Activated CD8-positive, alpha-beta memory T cell treated with anti-CD3 and anti-CD28 coated beads, Interleukin-2, amount 50 U/mL, for 48 hours (primary cell): Measurements from ENCODE around the gene IFI30.
"Not testable (repeated sequence)": the region's sequence is repeated elsewhere in the genome, so short reads cannot be mapped to it uniquely, and the experiment has no call there.

ENCODE experiments used
- DNase-seq: peaks from one replicate; pipeline ENCODE4 v3.0.0-alpha.2; 2020

Gene IFI30

DNA sequence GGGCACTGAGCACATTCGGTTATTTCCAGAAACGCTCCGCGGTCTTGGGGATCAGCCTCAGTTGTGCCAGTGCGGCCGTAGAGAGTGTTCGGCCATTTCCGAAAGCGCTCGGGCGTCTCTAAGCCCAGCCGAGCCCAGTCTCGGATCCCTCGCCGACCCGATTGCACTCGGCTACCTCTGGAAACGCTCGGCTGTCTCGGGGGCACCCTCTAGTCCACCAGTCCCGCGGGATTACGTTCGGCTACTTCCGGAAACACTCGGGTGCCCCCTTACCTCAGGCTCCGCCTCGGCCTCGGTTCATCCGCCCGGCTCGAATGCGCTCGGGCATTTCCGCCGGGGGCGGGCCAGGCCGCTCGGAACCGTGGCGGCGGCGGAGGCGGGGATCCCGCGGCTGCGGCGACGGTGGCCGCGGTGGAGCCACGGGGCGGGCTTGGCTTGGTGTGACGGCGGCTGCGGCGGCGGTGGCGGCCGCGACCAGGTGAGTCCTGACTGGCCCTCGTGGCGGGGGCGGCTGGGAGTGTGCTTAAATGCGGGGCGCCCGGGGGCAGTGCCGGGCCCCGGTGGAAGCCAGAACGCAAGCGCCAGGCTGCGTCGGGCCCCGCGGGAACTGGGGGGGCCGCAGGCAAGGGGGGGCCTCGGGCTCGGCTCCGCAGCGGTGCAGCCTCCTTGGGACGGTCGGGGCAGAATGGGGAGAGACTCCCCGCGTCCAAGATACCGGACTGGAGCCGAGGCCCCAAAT, 20.6 kb upstream of the IFI30 start, which contains the start of gene PIK3R2:
Gene PIK3R2, plus strand, starts transcription at position 347 of the 739 bp plus-strand sequence. CDS start 2,717 bp downstream, outside the sequence.
- peak; percentile 99 for DNase-seq

DNA sequence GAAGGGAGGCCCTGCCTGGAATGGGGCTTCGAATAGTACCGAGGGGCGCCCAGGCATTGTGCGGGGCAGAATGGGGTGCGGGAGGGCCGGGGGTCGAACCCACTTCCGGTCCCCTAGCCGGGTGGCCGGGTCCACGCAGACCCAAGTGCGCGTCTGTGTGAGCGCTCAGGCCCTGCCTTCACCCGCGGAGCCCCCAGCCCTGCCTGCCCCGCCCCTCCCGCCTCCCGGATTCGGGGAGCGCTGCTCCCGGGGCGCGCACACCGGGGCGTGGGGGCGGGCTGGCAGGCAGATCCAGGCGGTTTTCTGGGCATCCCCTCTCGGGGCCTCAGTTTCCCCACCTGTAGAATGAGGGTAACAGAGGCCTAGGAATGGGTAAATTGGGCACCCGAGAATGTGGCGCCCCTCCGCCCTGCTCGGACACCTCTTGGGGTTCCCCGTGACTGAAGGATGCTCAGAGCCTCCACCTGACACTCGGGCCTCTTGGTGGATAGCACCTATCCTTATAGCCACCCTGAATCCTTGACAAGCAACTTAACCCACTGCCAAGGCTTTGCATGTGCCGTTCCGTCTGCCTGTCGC, 20.0 kb upstream of the IFI30 start:
- DNase-seq = no peak

DNA sequence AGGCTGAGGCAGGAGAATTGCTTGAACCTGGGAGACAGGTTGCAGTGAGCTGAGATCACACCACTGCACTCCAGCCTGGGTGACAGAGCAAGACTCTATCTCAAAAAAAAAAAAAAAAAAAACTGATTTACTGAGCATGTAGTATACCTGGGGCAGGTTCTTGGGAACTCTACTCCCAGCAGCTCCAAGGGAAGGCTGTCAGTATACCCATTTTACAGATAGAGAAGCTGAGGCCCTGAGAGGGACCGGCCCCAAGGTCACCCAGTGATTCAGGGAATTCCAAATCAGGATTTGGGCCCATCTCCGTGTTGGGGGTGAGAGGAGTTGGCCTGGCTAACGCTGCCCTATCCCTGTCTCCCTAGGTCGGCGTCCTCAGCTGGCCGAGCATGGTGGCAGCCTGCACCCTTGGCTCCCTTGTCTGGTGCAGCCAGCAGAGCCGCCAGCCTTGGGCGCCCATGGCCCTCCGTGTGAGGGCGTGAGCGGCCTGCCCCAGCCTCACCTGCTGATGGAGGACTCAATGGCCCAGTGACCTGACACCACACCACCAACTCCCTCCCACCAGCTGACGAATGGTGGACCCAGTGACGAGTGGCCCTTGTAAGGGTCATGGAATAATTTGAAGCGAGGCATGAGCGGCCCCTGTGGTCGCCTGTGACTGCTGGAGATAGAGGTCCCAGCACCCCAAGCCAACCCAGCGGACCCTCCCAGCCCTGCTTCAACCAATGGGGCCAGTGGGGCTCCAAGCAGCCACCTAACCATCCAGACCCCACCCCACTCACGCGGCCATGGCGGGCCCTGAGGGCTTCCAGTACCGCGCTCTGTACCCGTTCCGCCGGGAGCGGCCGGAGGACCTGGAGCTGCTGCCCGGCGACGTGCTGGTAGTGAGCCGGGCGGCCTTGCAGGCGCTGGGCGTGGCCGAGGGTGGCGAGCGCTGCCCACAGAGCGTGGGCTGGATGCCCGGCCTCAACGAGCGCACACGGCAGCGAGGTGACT, 18.2 kb upstream of the IFI30 start:
- no peak for DNase-seq

DNA sequence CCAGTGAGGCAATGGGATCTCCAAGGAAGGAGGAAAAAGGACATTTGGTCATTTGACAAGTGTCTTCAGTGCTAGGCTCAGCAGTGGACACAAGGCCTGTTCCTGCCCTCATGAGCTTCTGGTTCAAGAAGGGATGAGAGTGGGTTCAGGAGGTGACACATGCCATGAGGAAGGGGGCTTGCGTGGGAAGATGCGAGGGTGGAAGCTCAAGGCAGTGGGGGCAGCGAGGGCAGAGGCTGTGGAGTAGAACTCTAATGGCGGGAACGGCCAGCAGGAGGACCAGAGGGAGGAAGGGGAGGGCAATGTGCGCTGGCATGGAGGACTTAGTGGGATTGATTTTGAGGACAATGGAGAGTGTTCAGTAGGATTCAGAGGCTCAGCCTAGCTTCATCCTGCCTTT, 17.3 kb upstream of the IFI30 start:
- DNase-seq = no peak

DNA sequence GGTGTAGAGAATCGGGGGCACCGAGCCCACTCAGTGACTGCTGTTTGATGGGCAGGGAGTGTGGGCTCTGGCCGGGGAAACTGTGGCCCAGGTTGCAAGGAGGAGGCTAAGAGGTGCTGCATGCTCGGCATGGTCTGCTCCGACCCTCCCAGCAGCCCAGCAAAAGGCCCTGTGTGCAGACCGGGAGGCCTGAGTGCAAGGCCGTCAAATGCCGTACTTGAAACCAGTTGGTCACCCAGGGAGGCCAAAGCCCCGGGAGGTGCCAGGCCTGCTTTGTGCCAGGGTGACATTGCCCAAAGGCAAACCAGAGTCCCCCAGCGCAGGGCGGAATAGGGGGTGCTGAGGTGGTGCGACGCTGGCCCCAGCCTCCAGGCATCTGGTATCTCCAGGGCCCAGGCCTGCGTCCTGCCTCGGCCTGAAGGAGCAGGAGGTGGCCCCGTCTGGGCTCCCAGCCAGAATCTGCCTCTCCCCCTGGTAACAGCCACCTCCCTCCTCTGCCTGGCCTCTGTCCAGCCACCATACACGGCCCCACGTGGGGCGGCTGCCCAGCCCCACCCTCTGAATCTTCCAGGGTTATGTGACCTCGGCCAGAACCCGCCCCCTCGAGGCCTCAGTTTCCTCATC, 16.7 kb upstream of the IFI30 start:
- no peak for DNase-seq

DNA sequence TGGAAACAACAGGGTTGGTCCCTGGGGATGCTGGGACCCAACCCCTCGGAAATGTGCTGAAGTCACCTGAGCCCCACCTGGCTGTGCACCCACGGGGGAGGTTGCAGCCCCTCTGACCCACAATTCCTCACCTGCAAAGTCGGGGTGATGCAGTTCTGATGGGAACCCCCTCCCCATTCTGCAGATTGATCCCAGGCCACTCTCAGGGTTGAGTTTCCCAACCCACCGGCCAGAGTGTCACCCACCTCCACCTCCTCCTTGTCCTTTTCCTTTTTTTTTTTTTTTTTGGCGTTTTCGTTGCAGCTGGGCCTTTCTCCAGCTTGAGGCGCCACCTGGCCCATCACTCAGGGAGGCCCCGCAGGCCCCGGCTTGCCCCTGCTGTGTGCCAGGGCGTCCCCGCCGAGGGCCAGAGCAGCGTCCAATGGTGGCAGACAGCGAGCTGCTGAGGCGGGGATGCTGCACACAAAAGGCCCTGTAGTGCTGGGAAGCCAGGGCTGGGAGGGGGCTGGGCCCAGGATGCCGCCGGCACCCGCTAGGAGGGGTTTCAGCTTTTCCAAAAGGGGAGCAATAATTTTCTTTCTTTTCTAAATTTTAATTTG, 16.0 kb upstream of the IFI30 start:
- no peak for DNase-seq

DNA sequence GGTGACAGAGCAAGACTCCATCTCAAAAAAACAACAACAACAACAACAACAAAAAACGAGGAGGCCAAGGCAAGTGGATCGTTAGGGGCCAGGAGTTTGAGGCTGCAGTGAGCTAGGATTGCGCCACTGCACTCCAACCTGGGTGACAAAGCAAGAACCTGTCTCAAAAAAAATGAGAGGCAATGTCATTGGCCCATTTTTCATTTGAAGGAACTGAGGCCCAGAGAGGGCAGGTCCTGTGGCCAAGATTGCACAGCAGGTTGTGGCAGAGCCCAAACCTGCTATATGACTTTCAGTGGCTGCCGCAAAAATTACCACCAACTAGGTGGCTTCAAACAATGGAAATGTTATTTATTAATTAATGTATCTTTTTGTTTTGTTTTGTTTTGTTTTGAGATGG, 15.1 kb upstream of the IFI30 start:
- no peak for DNase-seq

DNA sequence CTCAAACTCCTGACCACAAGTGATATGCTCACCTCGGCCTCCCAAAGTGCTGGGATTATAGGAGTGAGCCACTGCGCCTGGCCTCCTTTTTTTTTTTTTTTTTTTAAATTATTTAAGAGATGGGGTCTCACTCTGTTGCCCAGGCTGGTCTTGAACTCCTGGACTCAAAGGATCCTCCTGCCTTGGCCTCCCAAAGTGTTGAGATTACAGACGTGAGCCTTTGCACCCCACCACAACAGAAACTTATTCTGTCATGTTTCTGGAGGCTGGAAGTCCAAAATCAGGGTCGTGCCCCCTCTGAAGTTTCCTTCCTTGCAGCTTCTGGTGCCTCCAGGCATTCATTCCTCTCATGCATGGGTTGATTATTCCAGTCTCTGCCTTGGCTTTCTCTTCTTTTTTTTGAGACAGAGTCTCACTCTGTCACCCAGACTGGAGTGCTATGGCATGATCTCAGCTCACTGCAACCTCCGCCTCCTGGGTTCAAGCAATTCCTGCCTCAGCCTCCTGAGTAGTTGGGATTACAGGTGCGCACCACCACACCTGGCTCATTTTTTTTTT, 14.5 kb upstream of the IFI30 start:
- DNase-seq = not testable (repeated sequence)

DNA sequence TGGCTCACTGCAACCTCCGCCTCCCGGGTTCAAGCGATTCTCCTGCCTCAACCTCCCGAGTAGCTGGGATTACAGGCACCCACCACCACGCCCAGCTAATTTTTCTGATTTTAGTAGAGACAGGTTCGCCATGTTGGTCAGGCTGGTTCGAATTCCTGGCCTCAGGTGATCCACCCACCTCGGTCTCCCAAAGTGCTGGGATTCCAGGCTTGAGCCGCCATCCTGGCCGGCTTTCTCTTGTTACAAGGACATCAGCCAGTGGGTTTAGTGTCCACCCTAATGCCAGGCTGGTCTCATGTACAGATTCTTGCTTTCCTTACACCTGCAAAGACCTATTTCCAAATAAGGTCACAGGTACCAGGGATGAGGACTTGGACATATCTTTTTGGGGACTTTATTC, 13.8 kb upstream of the IFI30 start:
- DNase-seq = no peak

DNA sequence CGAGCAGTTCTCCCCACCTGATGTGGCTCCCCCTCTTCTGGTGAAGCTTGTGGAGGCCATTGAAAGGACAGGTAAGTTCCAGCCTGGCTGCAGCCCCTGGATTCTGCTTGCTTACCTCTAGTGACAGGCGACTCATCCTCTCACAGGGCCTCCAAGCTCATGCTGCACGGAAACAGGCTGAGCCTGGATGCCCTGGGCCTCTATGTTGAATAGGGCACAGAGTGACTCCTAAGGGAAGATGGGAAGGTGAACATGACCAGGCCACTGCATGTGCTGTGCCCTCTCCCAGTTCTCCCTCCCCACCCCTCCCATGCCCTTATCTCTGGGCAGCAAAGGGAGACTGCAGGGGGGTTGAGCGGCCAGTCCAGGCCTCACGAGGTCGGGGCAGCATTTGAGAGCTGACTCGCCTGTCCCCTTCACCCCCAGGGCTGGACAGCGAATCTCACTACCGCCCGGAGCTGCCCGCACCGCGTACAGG, 13.1 kb upstream of the IFI30 start:
- peak; percentile 63 for DNase-seq

DNA sequence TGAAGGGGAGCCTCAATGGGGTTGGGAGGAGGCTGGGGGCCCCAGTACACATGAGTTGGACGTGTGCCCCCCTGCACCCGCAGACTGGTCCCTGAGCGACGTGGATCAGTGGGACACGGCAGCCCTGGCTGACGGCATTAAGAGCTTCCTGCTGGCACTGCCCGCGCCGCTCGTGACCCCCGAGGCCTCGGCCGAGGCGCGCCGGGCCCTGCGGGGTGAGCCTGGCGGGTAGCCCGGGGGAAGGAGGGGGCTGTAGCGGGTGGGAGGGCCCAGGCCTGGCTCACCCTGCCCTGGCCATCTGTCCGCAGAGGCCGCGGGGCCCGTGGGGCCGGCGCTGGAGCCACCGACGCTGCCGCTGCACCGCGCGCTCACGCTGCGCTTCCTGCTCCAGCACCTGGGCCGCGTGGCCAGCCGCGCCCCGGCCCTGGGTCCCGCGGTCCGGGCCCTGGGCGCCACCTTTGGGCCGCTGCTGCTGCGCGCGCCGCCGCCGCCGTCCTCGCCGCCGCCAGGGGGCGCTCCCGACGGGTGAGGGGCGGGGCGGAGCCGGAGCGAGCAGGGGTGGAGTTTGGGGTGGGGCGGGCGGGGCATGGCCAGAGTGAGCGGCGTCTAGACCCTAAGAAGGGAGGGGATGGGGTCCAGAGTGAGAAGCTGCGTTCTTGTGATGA, 12.5 kb upstream of the IFI30 start:
- peak; percentile 97 for DNase-seq

DNA sequence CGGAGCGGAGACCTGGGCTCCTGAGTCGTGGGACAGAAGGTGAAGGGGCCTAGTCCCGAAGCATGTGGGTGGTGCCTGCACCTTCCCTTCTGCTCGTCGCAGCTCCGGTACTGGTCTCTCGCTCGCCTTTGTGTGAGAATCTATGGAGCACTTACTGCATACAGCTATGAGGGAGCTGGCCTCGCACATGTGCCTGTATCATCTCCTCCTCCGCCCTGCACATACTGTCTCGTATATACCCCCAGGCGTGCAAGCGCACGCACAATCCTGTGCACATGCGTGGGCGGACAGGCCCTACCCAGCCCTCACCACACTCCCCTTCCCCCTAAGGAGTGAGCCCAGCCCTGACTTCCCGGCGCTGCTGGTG, 12.0 kb upstream of the IFI30 start:
- no peak for DNase-seq

DNA sequence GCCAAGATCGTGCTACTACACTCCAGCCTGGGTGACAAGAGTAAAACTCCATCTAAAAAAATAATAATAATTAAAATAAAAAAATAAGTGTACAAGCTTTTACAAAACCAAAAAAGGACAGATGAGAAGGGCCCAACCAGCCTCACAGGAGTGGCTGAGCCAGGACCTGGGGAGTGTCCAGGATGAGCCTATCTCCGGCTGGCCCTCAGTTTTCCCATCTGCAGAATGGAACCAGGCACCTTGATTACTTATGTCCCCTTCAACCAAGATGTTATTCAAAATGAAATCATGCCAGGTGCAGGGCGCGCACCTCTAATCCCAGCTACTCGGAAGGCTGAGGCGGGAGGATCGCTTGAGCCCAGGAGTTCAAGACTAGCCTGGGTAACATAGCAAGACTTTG, 9.5 kb upstream of the IFI30 start:
- DNase-seq = no peak

DNA sequence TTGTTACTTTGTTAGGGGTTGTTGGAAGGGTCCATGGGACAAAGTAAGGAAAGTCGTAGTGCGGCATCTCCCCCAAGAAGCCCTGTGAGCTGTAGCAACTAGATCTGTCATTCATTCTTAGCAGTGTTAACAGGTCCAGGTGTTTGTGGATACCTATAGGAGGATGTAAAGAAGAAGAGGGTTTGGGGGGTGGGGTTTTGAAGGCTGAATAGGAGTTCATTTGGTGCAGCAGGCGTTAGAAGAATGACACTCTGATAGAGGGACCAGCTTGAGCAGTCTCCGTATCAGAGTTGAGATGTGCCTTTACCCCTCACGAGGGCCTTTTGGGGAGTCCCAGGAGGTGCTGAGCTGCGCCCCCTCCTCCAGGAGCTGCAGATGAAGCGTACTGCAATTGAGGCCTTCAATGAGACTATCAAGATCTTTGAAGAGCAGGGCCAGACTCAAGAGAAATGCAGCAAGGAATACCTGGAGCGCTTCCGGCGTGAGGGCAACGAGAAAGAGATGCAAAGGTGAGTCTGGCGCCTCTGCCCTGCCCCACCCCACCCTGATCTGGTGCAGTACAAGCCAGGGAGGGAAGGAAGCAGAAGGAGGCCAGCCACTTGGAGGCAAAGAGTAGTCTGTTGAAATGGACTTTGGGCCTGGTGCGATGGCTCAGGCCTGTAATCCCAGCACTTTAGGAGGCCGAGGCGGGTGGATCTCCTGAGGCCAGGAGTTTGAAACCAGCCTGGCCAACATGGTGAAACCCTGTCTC, 7.6 kb upstream of the IFI30 start:
- no peak for DNase-seq

DNA sequence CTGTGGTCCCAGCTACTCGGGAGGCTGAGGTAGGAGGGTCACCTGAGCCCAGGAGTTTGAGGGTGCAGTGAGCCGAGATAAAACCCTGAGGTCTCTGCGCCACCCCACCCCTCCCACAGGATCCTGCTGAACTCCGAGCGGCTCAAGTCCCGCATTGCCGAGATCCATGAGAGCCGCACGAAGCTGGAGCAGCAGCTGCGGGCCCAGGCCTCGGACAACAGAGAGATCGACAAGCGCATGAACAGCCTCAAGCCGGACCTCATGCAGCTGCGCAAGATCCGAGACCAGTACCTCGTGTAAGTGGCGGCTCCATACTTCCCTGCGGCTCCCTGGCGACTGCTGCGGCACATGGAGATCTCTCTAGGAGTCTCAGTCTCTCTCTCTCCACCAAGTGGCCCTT, 6.6 kb upstream of the IFI30 start:
- no peak for DNase-seq

DNA sequence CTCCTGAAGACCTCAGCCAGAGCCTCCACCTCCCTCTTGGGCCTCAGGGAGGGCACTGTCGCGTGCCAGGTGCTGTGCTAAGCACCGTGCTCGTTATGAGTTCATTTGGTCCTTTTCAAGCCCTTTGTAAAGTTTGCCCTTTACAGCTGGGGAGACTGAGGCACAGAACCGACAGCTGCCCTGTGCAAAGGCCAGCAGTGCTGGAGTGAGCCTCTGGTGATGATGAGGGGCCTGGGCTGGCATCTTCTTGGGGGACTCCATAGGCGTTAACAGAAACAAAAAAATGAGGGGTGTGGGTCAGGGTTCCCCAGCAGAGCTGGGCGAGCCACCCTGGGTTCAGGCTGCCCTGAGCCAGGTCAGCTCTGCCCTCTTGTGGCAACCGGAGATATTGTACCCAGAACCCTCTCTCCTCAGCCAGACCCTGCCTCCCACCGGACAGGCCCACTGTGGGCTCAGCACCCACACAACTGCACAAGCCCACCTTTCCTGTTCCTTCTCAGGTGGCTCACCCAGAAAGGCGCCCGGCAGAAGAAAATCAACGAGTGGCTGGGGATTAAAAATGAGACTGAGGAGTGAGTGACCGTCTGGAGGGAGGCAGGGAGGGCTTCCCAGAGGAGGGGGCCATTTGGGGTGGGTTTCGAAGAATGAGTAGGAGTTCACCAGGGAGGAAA, 5.5 kb upstream of the IFI30 start:
- DNase-seq = peak; percentile 80

DNA sequence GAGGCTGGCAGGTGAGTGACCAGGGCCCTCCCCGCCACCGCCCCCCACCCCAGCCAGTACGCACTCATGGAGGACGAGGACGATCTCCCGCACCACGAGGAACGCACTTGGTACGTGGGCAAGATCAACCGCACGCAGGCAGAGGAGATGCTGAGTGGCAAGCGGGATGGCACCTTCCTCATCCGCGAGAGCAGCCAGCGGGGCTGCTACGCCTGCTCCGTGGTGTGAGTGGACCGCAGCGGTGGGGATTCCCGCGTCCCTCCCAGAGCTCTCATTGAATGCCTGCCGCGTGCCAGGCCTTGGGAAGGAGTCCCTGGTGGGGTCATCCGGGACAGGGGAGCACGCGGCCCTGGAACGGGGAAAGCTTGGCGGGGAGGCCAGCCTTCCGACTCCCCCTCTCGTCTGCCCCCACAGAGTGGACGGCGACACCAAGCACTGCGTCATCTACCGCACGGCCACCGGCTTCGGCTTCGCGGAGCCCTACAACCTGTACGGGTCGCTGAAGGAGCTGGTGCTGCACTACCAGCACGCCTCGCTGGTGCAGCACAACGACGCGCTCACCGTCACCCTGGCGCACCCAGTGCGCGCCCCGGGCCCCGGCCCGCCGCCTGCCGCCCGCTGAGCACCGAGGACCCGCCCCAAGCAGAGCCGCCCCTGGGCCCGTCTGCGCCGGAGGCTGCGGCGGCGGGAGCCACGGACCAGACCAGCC, 4.8 kb upstream of the IFI30 start:
- DNase-seq = no peak

DNA sequence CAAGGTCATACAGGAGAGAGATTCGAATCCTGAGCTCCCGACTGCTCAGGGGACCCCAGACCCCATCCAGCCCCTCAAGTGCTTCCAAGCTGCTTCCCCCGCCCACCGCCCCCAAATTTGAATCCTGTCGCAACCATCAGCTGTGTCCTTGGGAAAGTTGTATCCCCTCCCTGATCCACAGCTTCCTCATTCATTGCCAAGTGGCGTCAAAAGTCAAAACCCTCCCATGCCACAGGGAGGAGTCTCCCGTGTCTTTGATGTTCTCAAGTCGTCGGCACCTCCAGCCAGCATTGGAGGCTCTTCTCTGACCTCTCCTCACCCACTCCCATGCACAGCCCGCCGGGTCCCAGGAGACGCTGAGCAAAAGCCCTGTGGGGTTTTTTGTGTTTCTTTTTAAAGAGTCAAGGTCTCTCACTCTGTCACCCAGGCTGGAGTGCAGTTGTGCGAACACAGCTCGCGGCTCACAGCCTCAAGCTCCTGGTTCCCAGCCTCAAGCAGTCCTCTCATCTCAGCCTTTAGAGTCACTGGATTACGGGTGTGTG, 2.8 kb upstream of the IFI30 start:
- no peak for DNase-seq

DNA sequence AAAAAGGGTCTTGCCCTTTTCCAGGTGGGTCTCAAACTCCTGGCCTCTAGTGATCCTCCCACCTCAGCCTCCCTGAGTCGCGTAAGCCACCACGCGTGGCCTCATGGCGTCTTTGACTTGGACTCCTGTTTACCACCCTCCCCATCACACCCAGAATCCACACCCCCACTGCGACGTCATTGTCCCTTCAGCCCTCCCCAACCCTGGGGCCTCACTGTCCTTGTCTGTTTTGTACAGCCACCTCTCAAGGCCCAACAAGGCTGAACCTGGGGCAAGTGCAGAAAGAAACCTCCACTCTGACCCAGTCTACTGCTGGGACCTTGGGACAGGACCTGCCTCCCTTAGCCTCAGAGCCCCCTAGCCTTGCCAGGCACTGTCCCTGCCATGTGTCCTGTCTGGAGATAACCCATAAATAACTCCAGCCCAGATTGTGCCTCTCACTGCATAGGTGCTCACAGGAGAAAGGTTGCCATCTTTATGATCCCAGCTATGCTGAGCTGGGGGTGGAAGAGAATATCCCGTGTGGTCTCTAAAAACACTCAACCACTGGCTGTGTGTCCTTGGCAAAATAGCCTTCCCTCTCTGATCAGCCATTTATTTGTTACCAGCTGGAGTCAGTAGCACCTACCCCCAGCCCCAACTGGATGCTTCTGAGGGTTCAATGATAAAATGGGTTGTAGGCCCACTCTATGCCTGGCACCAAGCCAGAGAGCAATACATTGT, 1.8 kb upstream of the IFI30 start:
- DNase-seq = no peak
